ENCODE results near the gene MME. TPM values are rescaled to one million over a fixed set of nuclear protein-coding genes. Genes with fewer than 3 reads are reported as not detected.
"Not testable (repeated sequence)": the region's sequence is repeated elsewhere in the genome, so short reads cannot be mapped to it uniquely, and the experiment has no call there.

MME gene
- total and polyA plus RNA-seq, 5 donors from 2014 or later, result 0.41 to 0.71 TPM; not detected in 3

DNA sequence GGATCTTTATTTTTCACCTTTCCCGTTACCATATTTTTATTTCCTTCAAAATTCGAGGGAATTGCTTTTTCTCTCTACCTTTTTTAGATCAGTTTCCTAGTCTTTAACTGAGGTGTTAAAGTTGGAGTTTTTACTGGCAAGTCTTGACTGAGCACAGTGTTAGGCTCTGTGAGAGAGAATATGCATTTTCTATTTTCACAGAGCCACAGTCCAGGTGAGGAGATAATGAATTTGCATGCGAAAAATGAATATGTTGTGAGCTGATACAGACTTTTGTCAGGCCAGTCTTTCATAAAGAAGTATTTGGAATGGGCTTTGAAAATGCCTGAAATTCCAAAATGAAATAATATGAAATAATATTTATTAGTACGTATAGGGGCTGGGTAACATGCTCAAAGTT is 31.9 kb downstream of the MME start:
- Histone ChIP-seq H3K27me3 (ENCODE audit: control insufficient read depth, insufficient read depth, low read length) (no peaks in the 10 kb centered on the region), H3K4me3 (ENCODE audit: low read depth, low read length) (no peak overlapping the region), H3K36me3 (ENCODE audit: control insufficient read depth, insufficient read depth, low read length) (no peaks in the 10 kb centered on the region), H3K9me3 (ENCODE audit: control insufficient read depth in 2 of 2, low read length in 2 of 2) (no peaks in the 10 kb centered on the region), H3K4me1 (ENCODE audit: control insufficient read depth, insufficient read depth, low read length, poor library complexity, severe bottlenecking) (no peaks in the 10 kb centered on the region), H3K27ac (ENCODE audit: insufficient read depth, low read length, poor library complexity, severe bottlenecking) (no peak overlapping the region)
- DNase-seq, result no peak
- peaks cover 0 to 8% (median 1%) of the 10 kb centered on the region in 7 donors for H3K9me3 Mint-ChIP-seq
- H3K4me1 Mint-ChIP-seq, result peaks cover 0 to 14% (median 5%) of the 10 kb centered on the region in 4 donors
- no peak overlapping the region for H3K4me3 Mint-ChIP-seq
- ATAC-seq (ENCODE audit: low read depth in 2 of 2), result no peak
- no peaks in the 10 kb centered on the region for H3K36me3 Mint-ChIP-seq
- H3K27me3 Mint-ChIP-seq, result no peaks in the 10 kb centered on the region
- no peak overlapping the region for H3K27ac Mint-ChIP-seq

DNA sequence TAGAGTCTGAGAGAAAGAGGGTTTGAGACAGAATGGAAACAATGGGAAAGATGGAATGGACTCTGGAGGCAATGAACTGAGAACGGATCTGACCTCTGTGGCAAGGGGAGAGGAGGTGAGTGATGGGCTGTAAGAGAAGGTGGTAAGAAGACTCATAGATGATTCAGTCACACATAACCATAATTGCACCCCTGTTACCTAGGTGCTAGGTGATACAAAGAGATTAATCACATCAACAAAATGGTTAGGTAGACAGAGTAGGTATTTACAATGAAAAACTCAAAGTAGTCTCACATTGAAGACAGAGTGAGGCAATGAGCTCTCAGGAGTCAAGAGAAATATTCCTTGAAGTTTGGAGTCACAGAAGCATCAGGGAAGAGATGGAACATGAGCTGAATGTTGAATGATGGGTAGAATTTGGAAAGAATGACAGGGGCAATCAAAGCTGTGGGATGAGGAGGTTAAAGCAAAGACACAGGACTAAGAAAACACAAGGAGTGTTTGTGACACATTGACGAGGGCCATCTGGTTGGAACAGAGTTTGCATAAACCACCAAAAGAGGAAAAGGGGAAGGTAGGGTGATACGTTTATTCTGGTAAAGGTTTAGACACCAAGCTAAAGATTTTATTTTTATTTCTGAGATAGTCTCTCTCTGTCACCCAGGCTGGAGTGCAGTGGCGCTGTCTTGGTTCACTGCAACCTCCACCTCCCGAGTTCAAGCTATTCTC is 32.7 kb downstream of the MME start:
- H3K4me3 Mint-ChIP-seq, result peak overlapping the region in 1 of 4 donors; percentile 2
- ATAC-seq (ENCODE audit: low read depth in 2 of 2) (no peak), DNase-seq (no peak)

DNA sequence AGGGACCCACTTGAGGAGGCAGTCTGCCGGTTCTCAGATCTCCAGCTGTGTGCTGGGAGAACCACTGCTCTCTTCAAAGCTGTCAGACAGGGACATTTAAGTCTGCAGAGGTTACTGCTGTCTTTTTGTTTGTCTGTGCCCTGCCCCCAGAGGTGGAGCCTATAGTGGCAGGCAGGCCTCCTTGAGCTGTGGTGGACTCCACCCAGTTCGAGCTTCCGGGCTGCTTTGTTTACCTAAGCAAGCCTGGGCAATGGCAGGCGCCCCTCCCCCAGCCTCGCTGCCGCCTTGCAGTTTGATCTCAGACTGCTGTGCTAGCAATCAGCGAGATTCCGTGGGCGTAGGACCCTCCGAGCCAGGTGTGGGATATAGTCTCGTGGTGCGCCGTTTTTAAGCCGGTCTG is 44.6 kb downstream of the MME start:
- H3K27me3 Mint-ChIP-seq; ATAC-seq (ENCODE audit: low read depth in 2 of 2); H3K4me3 ChIP-seq (ENCODE audit: low read depth, low read length); H3K27ac Mint-ChIP-seq; H3K4me1 ChIP-seq (ENCODE audit: control insufficient read depth, insufficient read depth, low read length, poor library complexity, severe bottlenecking); H3K9me3 Mint-ChIP-seq; H3K9me3 ChIP-seq (ENCODE audit: control insufficient read depth in 2 of 2, low read length in 2 of 2); H3K36me3 Mint-ChIP-seq; H3K36me3 ChIP-seq (ENCODE audit: control insufficient read depth, insufficient read depth, low read length); H3K27ac ChIP-seq (ENCODE audit: insufficient read depth, low read length, poor library complexity, severe bottlenecking); H3K27me3 ChIP-seq (ENCODE audit: control insufficient read depth, insufficient read depth, low read length); H3K4me1 Mint-ChIP-seq: not testable (repeated sequence)
- peak overlapping the region in 1 of 4 donors; percentile 41 for H3K4me3 Mint-ChIP-seq
- peak in 1 of 3 donors; percentile 35 for DNase-seq

More for the DNA sequence above, 32.7 kb downstream of the MME start:
- Mint-ChIP-seq H3K4me1 (peaks cover 0 to 14% (median 5%) of the 10 kb centered on the region in 4 donors), H3K36me3 (no peaks in the 10 kb centered on the region), H3K27ac (no peak overlapping the region), H3K9me3 (peaks cover 0 to 8% (median 1%) of the 10 kb centered on the region in 7 donors), H3K27me3 (no peaks in the 10 kb centered on the region)
- no peaks in the 10 kb centered on the region for H3K36me3 ChIP-seq (ENCODE audit: control insufficient read depth, insufficient read depth, low read length)
- no peak overlapping the region for H3K4me3 ChIP-seq (ENCODE audit: low read depth, low read length)
- H3K9me3 ChIP-seq (ENCODE audit: control insufficient read depth in 2 of 2, low read length in 2 of 2), result no peaks in the 10 kb centered on the region
- H3K4me1 ChIP-seq (ENCODE audit: control insufficient read depth, insufficient read depth, low read length, poor library complexity, severe bottlenecking), result no peaks in the 10 kb centered on the region
- H3K27me3 ChIP-seq (ENCODE audit: control insufficient read depth, insufficient read depth, low read length), result no peaks in the 10 kb centered on the region
- H3K27ac ChIP-seq (ENCODE audit: insufficient read depth, low read length, poor library complexity, severe bottlenecking), result no peak overlapping the region

DNA sequence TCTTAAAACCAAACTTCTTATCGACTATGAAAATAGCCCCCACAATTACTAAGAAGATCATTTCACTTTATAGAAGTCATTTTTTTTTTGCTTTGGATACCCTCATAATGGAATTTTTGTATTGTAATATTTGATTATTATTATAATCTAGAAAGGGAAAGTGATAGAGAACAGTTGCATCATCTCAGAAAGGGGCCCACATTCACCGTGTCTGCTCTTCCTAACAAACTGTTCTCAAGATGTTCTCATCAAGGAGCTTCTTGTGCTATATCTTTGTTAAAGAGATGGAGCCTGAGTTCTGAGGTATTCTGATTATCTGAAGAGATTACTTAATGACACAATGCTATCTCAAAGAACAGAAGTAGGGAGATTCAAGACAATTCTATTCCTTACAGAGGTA is 49.3 kb downstream of the MME start:
- Histone ChIP-seq H3K27ac (ENCODE audit: insufficient read depth, low read length, poor library complexity, severe bottlenecking) (no peak overlapping the region), H3K4me1 (ENCODE audit: control insufficient read depth, insufficient read depth, low read length, poor library complexity, severe bottlenecking) (no peaks in the 10 kb centered on the region), H3K27me3 (ENCODE audit: control insufficient read depth, insufficient read depth, low read length) (no peaks in the 10 kb centered on the region), H3K36me3 (ENCODE audit: control insufficient read depth, insufficient read depth, low read length) (no peaks in the 10 kb centered on the region), H3K4me3 (ENCODE audit: low read depth, low read length) (no peak overlapping the region), H3K9me3 (ENCODE audit: control insufficient read depth in 2 of 2, low read length in 2 of 2) (no peaks in the 10 kb centered on the region)
- ATAC-seq (ENCODE audit: low read depth in 2 of 2), result no peak
- peaks cover 0 to 7% (median 2%) of the 10 kb centered on the region in 7 donors for H3K9me3 Mint-ChIP-seq
- no peak overlapping the region for H3K27ac Mint-ChIP-seq
- H3K36me3 Mint-ChIP-seq, result no peaks in the 10 kb centered on the region
- H3K4me1 Mint-ChIP-seq, result no peaks in the 10 kb centered on the region
- no peak for DNase-seq
- no peak overlapping the region for H3K4me3 Mint-ChIP-seq
- H3K27me3 Mint-ChIP-seq, result no peaks in the 10 kb centered on the region

GRCh38 chr3:155130001-155130400 is 49.9 kb downstream of the MME start:
- Histone ChIP-seq H3K4me3 (ENCODE audit: low read depth, low read length) (no peak overlapping the region), H3K4me1 (ENCODE audit: control insufficient read depth, insufficient read depth, low read length, poor library complexity, severe bottlenecking) (no peaks in the 10 kb centered on the region), H3K9me3 (ENCODE audit: control insufficient read depth in 2 of 2, low read length in 2 of 2) (no peaks in the 10 kb centered on the region), H3K27ac (ENCODE audit: insufficient read depth, low read length, poor library complexity, severe bottlenecking) (no peak overlapping the region), H3K36me3 (ENCODE audit: control insufficient read depth, insufficient read depth, low read length) (no peaks in the 10 kb centered on the region), H3K27me3 (ENCODE audit: control insufficient read depth, insufficient read depth, low read length) (no peaks in the 10 kb centered on the region)
- Mint-ChIP-seq H3K9me3 (peaks cover 0 to 11% (median 5%) of the 10 kb centered on the region in 7 donors), H3K4me1 (no peaks in the 10 kb centered on the region), H3K27me3 (no peaks in the 10 kb centered on the region), H3K27ac (no peak overlapping the region), H3K36me3 (no peaks in the 10 kb centered on the region), H3K4me3 (no peak overlapping the region)
- DNase-seq (no peak), ATAC-seq (ENCODE audit: low read depth in 2 of 2) (no peak)

DNA sequence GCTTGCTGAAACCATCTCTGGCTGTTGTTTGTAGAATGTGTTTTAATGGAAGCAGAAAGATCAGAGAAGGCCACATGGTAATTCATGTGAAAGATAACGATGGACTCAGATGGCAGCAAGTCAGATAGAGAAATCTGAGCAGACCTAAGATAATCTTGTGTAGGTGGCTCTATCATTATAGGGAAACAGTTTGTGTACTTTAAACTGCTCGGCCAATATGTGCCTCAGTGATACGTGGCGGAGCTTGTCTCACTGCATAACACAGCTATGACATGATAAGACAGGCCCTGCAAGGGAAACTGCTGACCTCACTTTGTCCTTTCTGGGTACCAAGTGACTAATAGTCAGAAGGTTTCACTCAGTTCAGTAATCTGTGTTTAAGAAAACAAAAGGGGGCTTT is 51.0 kb downstream of the MME start:
- Mint-ChIP-seq H3K4me3 (no peak overlapping the region), H3K9me3 (peaks cover 0 to 14% (median 5%) of the 10 kb centered on the region in 7 donors), H3K27me3 (no peaks in the 10 kb centered on the region), H3K27ac (no peak overlapping the region), H3K4me1 (no peaks in the 10 kb centered on the region), H3K36me3 (no peaks in the 10 kb centered on the region)
- ATAC-seq (ENCODE audit: low read depth in 2 of 2) (no peak), DNase-seq (no peak)
- H3K9me3 ChIP-seq (ENCODE audit: control insufficient read depth in 2 of 2, low read length in 2 of 2), result peaks cover 2 to 3% of the 10 kb centered on the region in 2 experiments
- no peaks in the 10 kb centered on the region for H3K36me3 ChIP-seq (ENCODE audit: control insufficient read depth, insufficient read depth, low read length)
- no peak overlapping the region for H3K27ac ChIP-seq (ENCODE audit: insufficient read depth, low read length, poor library complexity, severe bottlenecking)
- H3K4me1 ChIP-seq (ENCODE audit: control insufficient read depth, insufficient read depth, low read length, poor library complexity, severe bottlenecking), result no peaks in the 10 kb centered on the region
- no peak overlapping the region for H3K4me3 ChIP-seq (ENCODE audit: low read depth, low read length)
- H3K27me3 ChIP-seq (ENCODE audit: control insufficient read depth, insufficient read depth, low read length), result no peaks in the 10 kb centered on the region

DNA sequence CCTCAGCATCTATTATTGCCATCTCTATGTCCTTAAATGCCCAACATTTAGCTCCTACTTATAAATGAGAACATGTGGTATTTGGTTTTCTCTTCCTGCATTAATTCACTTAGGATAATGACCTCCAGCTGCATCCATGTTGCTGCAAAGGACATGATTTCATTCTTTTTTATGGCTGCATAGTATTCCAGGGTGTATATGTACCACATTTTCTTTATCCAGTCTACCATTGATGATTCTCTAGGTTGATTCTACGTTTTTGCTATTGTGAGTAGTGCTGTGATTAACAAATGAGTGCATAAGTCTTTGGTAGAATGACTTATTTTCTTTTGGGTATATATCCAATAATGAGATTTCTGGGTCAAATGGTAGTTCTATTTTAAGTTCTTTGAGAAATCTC is 54.2 kb downstream of the MME start:
- not testable (repeated sequence) for H3K4me1 ChIP-seq (ENCODE audit: control insufficient read depth, insufficient read depth, low read length, poor library complexity, severe bottlenecking); DNase-seq; H3K4me3 ChIP-seq (ENCODE audit: low read depth, low read length); H3K4me1 Mint-ChIP-seq; H3K36me3 ChIP-seq (ENCODE audit: control insufficient read depth, insufficient read depth, low read length); H3K9me3 ChIP-seq (ENCODE audit: control insufficient read depth in 2 of 2, low read length in 2 of 2); H3K27ac ChIP-seq (ENCODE audit: insufficient read depth, low read length, poor library complexity, severe bottlenecking); ATAC-seq (ENCODE audit: low read depth in 2 of 2); H3K4me3 Mint-ChIP-seq; H3K36me3 Mint-ChIP-seq; H3K27ac Mint-ChIP-seq; H3K27me3 Mint-ChIP-seq; H3K27me3 ChIP-seq (ENCODE audit: control insufficient read depth, insufficient read depth, low read length)
- peaks cover 0 to 14% (median 3%) of the 10 kb centered on the region in 7 donors for H3K9me3 Mint-ChIP-seq

- no peaks in the 10 kb centered on the region for H3K27me3 ChIP-seq (ENCODE audit: control insufficient read depth, insufficient read depth, low read length)
- no peaks in the 10 kb centered on the region for H3K36me3 ChIP-seq (ENCODE audit: control insufficient read depth, insufficient read depth, low read length)
- no peak overlapping the region for H3K27ac ChIP-seq (ENCODE audit: insufficient read depth, low read length, poor library complexity, severe bottlenecking)
- no peaks in the 10 kb centered on the region for H3K4me1 ChIP-seq (ENCODE audit: control insufficient read depth, insufficient read depth, low read length, poor library complexity, severe bottlenecking)
- no peaks in the 10 kb centered on the region for H3K4me1 Mint-ChIP-seq
- no peaks in the 10 kb centered on the region for H3K27me3 Mint-ChIP-seq
- no peak overlapping the region for H3K4me3 ChIP-seq (ENCODE audit: low read depth, low read length)
- DNase-seq, result no peak
- H3K9me3 ChIP-seq (ENCODE audit: control insufficient read depth in 2 of 2, low read length in 2 of 2), result peaks cover 3 to 4% of the 10 kb centered on the region in 2 experiments
- H3K9me3 Mint-ChIP-seq, result peaks cover 0 to 14% (median 3%) of the 10 kb centered on the region in 7 donors
- no peak overlapping the region for H3K4me3 Mint-ChIP-seq
- H3K36me3 Mint-ChIP-seq, result no peaks in the 10 kb centered on the region
- no peak overlapping the region for H3K27ac Mint-ChIP-seq
- no peak for ATAC-seq (ENCODE audit: low read depth in 2 of 2)
Observed at GRCh38 chr3:155135003-155135402, 54.9 kb downstream of the MME start.

Data from CD4-positive, CD25-positive, alpha-beta regulatory T cell (primary cell).